ENCODE results near the gene DGKG.

Gene DGKG

GRCh38 chr3:186169379-186169778, 192.7 kb downstream of the DGKG start:
- no peak for DNase-seq (ENCODE audit: low read depth)

GRCh38 chr3:186168976-186169375, 193.1 kb downstream of the DGKG start:
- no peak for DNase-seq (ENCODE audit: low read depth)

DNA sequence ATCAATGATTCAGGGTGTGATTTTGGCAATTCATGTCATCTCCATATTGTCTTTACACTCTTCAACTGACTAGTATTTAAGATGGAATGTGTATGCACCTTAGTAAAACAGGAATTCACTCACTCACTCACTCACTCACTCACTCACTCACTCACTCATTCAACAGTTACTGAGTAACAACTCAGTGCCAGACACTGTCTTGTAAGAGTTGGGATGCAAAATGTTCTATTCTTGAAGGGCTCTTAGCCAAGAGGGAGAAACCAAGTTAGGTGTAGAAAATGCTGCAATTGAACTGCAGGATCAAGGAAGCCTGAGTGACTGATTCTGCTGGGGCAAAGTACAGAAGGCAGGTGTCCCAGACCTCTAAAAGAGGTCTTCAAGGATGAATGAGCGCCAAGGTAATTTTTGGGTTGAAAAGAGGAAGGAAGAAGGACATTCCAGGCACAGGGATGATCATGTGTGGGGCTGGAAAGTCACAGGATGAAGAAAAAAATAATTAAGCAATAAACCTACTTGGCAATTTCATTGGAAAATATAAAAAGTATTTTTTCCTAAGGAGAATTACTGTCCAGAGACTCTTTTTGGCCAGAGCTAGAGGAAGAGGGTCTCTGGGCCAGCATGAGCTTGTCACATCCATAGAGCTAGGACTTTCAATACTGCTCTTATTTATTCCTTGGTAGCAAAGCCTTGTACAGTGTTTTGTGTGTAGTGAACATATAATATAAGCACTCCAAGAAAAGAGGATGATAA, 194.2 kb downstream of the DGKG start:
- no peak for DNase-seq (ENCODE audit: low read depth)

GRCh38 chr3:186166491-186167288, 195.3 kb downstream of the DGKG start:
- no peak for DNase-seq (ENCODE audit: low read depth)

- DNase-seq (ENCODE audit: low read depth): no peak
Measured at GRCh38 chr3:186166036-186166435, 196.0 kb downstream of the DGKG start.

DNA sequence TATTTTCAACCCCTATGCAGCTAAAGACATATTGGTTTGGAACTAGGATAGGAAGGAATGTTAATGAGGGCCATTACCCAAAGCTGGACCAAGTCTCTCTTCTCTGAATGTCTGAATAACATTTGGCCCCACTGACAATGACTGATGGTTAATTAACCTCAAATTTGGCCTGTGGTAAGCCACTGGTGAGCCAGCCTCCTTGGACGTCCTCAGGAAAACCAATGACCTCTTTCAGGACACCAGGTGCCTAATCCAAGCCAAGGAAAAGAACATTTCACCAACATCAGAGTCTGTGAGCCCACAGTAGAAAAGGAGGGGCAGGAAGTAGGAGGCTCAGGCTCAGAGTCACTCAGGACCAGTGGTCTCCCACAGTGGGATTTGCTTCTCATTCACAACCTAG, 196.7 kb downstream of the DGKG start:
- no peak for DNase-seq (ENCODE audit: low read depth)

GRCh38 chr3:186164696-186165095, 197.3 kb downstream of the DGKG start:
- DNase-seq (ENCODE audit: low read depth): no peak

DNA sequence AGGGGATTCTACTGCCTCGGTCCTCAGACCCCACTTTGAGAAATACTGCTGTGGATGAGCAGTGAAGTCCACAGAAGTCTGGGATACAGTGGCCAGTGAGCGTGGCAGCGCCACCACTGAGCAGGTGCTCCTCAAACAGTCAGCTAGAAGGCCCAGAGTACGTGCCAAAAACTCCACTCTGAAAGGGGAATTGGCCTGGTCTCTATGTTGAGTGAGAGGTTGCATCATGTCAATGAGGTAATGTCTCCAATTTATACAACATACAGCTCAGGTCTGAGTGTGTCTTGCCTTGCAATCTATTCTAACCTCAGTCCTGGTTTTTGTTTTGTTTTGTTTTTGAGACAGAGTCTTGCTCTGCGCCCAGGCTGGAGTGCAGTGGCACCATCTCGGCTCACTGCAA, 199.8 kb downstream of the DGKG start:
- no peak for DNase-seq (ENCODE audit: low read depth)

GRCh38 chr3:186160691-186161243, 201.3 kb downstream of the DGKG start:
- no peak for DNase-seq (ENCODE audit: low read depth)

DNA sequence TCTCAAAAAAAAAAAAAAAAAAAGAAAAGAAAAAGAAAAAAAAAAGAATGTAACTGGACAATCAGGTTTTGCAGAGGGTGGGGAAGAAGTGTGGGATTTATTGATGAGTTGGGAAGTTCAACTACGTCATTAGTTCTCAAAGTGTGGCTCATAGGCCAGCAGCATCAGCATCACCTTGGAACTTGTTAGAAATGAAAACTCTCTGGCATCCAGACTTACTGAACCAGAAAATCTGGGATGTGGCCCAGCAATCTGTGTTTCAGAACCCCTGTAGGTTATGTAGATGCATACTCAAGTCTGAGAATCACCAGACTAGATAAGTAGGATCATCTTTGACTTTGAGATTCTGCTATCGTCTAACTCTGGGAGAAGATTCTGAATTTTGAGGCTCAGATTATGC, 207.4 kb downstream of the DGKG start:
- DNase-seq (ENCODE audit: low read depth): no peak

GRCh38 chr3:186152889-186153292, 209.1 kb downstream of the DGKG start:
- no peak for DNase-seq (ENCODE audit: low read depth)

GRCh38 chr3:186152361-186152798, 209.7 kb downstream of the DGKG start:
- no peak for DNase-seq (ENCODE audit: low read depth)

DNA sequence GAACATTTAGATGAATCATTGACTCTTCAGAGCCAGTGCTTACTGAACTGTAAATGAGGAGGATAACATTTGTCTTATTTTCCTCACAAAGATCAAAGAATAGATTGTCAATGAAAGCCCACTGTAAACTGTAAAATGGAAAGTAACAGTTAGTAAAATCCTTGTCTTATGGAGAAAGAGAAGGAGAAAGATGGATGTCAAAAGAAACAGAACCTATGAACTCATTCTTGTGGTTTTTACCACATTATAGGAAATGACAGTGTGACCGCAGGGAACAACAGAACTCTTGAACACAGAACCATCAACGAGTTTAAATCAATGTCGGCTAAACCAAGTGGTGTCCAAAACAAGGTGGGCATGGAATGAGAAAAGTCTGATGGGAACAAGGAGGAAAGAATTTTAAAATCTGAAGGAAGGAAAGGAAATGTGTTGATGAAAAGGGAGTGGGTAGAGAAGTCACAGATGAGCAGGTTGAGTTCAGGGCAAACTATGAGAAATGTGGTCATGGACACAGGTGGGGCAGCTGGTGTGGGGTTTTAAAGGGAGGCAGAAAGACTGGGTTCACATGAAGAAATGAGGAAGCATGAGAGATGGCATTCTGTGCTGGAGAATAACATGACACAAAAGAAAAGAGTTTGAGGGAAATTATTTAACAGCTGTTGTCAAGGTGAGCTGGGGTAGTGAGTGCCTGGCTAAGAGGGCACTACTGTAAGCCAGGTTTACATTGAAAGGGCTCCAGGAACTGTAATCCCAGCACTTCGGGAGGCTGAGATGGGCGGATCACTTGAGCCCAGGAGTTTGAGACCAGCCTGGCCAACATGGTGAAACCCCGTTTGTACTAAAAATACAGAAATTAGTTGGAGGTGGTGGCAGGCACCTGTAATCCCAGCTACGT, 210.7 kb downstream of the DGKG start:
- no peak for DNase-seq (ENCODE audit: low read depth)

DNA sequence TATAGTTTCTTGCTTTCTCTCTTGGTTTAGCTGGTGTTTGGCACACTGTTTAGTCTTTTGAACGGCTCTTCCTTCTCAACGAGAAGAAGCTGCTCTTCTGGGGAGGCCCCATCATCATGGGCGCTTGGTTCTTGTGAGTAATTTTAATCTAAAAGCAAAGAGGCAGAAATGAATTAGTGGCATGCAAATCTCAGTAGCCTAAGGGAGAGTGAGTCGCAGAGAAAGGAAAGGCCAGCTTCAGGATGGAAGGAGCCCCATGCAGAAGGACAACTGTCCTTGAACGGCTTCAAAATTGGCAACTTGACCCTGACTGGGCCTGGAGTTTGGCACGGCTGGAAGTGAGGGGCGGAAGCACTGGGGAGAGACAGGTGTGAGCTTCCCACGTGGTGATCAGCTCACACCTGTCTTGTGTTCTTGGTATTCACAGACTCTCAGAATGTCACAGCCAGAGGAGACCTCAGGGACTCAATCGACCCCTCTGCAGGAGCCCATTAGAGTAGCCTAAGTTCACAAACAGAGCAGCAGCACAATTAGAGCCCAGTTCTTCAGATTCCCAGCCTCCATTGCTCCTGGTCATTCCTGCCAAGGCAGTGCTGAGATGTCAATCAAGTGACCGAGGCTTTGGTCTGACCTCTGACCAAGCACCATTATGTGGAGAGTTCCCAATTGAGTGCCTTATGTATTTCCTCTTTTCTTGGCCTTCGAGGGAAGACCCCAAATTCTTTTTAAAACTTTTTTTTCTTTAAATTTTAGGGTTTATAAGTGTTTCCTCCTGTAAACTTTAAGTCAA, 211.8 kb downstream of the DGKG start:
- DNase-seq (ENCODE audit: low read depth): no peak

- DNase-seq (ENCODE audit: low read depth): no peak
Measured at GRCh38 chr3:186149319-186149960, 212.6 kb downstream of the DGKG start.

GRCh38 chr3:186144257-186144656, 217.8 kb downstream of the DGKG start:
- DNase-seq (ENCODE audit: low read depth): no peak

DNA sequence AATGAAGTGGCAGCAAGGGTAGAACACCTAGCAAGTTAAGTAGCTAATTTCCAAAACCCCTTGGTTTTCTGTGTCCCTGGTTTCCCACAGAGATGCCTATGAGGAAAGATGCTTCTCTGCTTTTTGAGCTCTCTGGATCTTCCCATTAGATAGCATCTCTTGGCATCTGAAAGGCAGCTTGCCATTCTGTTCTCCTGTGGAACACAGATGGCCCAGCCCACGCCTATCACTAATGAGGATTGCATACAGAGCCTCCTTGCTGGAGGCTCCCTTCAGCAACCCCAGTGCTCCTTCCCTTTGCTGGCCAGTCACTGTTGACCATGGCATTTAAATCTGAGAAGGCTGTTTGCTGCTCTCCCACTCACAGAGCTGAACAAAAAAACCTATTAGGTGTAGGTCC, 218.8 kb downstream of the DGKG start:
- no peak for DNase-seq (ENCODE audit: low read depth)

GRCh38 chr3:186142393-186142932, 219.6 kb downstream of the DGKG start:
- DNase-seq (ENCODE audit: low read depth): no peak

- DNase-seq (ENCODE audit: low read depth): no peak
Measured at GRCh38 chr3:186141790-186142189, 220.2 kb downstream of the DGKG start.

GRCh38 chr3:186138272-186138981, 223.6 kb downstream of the DGKG start:
- DNase-seq (ENCODE audit: low read depth): no peak

Measured in HS-27A (cell line).